Stimulated activated CD4-positive, alpha-beta T cell treated with anti-CD3 and anti-CD28 coated beads, Interleukin-1b, Interleukin-23, amount 100 ng/mL, for 1 hour (primary cell): ENCODE data around the gene CAMSAP1.

Experiments
- DNase-seq, 2 donors: peaks; one replicate each; pipeline ENCODE4 v3.0.0-alpha.2; 2020; ENCODE audit warnings: low read depth in 2 of 2

The CAMSAP1 gene

DNA sequence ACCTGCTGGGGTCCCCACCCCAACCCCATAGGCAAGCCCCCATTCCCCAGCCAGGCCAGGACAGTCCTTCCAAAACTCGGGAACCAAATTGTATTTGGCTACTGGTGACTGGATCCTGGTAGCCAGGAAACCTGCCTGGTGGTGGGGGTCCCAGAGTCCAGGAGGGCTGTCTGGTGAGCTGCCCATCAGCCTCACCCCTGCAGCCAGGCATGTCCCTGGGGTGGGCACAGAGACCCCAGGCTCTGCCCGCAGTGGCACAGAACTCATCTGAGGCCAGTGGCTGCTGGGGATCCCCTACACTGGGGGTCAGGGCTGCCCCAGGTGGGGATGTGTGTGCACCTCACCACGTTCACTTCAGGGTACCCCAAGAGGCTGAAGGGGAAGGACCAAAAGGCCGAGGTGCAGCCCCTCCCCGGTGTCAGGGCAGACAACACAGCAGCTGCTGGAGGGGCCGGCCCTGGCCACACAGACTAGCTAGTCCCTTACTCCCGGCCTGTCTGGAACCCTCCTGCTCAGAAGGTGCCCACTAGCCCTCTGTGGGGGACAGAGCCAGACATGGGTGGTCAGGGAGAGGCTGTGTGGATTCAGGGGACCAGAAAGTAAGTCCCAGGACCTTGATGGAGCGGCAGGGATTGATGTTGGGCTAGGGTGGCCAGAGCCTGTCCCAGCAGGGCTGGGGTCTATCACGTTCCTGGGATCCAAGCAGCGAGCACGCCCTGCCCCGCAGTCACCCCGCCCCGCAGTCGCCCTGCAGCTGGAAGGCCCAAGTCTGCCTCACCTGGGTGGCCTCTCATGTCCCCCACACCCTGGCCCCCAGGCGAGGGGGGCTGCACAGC is 113.9 kb downstream of the CAMSAP1 start:
- no peak for DNase-seq

DNA sequence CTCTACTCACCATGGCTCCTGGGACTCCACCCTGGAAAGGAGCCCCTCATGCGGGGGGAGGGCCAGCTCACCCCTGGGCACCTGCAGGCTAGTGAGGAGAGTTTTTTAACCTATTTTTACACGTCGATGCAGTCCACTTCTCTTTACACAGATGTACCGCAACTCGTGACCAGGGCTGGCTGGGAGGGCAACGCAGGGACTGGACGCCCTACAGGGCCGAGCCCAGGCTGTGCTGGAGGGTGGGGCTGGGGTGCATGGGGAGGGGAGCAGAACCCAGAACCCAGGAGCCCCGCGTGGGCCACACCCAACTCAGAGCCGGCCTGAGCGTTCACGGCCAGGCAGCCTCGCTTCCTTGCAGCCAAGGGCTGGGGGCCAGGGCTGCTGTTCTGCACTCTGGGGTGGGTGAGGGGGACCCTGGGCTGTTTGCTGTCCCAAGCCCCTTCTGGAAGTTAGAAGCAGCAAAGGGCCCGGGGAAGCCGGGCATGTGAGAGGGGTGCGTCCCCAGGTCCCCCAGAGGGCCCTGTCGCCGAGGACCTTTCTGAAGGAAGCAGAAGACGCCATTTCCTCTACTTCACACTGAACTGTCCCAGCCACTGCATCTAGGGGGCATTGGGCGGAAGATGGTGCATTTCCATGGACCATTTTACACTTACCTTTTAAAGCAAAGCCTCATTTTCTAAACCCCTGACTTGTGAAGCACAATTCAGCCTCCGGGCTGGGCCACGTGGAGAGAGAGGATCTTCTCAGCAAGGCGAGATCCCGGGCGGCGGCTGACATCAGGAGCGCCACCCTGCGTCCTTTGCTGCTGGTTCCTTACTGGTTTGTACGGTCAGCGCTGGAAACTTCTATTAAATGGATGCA is 114.8 kb downstream of the CAMSAP1 start:
- no peak for DNase-seq

DNA sequence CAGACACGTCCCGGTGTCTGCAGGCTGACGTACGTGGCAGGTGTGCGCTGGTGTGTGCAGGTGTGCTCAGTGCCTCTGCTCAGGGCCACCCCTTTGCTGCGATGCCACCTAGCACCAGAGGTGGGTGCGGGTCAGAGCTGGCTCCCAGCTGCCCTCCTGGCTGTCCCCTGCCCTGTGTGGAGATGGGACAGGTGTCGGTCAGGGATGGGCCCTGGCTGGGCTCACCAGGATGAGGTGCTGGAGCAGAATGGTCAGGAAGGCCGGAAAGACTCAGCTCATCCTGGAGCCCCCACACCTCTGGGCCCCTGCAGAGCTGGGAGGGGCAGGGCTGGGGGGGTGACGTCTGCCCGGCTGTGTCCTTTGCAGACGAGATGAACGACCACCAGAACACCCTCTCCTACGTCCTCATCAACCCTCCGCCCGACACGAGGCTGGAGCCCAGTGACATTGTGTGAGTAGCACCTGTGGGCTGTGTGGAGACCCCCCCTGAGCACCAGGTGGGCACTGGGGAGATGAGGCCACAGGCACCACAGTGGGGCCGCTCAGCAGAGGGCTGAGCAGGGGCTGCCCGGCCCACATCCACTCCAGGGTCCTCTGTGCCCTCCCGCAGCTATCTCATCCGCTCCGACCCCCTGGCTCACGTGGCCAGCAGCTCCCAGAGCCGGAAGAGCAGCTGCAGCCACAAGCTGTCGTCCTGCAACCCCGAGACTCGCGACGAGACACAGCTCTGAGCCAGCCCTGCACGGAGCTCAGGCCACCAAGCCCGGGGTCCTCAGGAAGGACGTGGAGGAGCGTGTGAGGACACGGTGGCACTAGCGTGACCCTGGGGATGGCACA is 115.7 kb downstream of the CAMSAP1 start:
- no peak for DNase-seq

DNA sequence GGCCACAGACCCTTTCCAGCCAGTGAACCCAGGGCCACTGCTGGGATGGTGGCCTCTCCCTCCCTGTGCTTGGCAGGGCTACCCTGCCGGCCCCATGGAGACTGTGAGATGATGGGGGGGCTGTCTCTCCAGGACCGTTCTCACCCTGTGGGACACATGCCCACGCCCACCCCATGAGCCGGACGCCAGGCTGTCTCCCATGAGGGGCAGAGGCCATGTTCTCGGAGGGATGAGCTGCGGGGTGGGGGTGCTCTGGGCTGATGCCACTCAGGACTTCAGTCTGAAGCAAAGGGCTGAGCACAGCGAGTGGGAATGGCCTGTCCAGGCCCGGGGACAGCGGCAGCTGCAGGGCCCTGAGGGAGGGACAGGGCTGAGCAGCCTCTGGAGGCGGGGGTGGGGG is 116.5 kb downstream of the CAMSAP1 start:
- DNase-seq = no peak

DNA sequence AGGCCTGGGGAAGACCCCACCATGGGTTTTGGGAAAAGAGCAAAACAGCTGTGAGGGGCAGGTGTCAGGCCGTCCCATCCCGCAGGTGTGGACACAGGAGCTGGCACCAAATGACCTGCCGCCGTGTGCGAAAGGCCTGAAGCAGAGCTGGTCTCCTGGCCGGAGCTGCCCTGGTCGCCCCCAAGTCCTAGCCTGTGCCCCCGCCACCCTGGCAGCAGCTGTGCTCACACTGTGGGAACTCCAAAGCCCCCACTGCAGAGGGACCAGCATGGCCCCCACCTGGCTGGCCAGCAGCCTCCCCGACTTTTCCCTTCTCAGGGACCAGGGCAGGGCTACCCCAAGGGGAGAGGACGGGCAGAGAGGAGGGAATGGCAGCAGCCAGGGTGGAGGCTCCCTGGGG is 117.0 kb downstream of the CAMSAP1 start:
- no peak for DNase-seq

DNA sequence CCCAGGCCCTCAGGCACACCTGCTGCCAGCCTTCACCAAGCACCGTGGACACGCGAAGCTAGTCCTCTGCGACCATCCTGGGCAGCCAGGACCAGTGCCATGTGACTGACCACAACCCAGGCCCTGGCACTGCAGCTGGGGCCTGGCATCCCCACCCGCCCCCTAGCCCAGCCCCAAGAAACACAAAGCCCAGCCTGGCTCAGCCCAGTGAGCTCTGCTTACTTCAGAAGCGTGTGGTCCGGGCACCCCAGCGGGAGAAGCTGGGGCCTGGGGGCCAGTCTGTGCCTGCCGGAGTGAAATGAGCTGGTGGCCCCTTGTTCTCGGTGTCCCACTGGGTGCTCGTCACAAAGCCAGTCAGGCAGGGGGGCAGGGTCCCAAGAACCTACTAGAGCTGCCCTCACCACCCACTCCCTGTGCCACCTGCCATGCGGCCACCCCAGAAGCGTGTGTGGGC is 117.5 kb downstream of the CAMSAP1 start:
- no peak for DNase-seq

DNA sequence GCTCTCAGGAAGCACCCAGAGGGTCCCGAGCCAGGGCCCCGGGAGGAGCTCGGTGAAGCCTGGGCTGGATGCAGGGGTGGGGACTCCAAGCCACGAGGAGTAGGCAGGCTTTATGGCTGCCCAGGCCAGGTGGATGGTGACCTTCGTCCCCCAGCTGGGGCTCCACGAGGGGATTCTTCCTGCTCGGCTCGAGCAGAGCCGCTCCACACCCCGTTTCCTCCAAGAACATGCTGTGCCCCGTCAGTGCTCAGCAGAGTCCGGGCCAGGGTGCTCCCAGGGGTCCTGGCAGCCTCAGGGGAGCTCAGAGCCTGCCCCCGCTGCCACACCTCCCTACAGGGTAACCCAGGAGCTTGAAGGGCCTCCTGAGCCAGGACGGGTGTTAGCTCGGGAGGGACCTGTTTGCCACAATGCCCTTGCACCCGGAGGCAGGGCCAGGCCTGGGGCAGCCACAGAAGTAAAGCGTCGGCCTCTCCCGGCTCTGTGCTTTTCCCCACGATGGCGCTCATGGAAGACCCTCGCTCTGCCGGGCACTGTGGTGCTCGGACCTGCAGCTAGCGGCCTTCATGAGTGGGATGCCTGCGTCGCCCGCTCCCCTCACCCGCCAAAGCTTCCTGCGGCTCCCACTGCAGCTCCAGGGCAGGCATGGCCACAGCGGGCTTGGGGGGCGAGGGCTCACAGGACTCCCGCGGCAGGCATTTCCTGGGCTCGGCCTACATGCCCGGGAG is 118.6 kb downstream of the CAMSAP1 start:
- DNase-seq = no peak

DNA sequence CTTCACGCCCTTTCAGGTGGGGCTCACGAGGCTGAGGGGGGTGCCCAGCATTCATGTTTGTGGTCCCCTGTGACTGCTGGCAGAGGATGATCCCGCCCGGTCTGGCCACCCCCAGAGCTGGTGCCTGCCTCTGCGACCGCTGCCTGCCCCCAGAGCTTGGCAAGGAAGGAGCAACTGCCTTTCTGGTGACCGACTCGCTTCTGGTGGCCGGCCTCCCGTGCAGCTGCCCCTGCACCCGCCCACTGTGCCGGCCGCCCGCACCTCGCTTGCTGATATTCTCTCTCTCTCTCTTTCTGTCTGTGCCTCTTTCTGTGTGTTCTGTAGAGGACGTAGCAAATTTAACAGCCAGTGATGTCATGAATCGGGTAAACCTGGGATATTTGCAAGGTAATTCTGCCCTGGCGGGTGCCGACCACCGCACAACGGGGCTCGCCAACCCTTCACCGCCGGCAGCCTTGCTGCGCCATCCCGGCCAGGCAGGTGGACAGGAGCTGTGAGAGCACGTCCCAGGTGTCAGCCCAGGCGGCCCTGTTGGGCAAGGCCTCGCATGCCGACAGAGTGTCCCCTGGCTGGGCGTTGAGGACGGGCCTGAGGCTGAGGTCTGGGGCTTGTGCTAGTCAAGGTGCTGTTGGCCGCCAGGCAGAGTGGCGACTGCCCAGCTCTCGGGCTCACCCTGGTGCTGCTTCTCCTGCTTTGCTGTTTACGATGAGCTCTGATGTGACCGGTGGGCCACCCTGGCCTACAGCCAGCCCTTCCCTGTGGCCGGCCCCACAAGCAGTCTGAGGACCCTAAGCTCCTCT is 119.4 kb downstream of the CAMSAP1 start:
- DNase-seq = no peak

DNA sequence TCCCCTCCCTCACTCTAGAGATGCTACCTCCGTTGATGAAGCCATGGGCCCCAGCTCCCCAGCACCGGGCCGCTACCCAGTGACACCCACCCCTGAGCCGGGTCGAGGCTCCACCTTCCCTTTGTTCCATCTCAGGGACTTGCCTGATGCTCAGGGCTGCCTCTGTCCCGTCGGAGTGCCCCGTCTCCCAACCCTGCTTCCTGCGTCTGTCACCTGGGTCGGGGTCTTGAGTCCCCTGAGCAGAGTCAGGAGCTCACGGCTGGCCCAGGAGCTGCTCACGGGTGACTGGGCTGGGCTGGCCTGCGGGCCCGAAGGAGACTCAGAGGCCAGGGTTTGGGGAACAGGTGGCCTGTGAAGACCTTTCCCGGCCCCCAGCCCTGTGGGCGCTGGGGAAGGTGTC is 120.0 kb downstream of the CAMSAP1 start:
- no peak for DNase-seq

DNA sequence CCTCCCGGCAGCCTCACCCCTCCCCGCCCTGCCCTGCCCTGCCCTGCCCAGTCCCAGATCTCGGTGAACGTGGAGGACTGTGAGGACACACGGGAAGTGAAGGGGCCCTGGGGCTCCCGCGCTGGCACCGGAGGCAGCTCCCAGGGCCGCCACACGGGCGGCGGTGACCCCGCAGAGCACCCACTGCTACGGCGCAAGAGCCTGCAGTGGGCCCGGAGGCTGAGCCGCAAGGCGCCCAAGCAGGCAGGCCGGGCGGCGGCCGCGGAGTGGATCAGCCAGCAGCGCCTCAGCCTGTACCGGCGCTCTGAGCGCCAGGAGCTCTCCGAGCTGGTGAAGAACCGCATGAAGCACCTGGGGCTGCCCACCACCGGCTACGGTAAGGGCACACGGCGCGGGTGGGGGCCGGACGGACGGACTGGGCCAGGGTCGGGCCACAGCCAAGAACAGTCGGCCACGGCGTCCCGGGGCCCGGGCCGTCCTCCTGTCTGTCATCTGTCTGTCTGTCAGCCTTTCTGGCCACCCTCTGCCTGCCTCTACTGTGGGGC is 121.1 kb downstream of the CAMSAP1 start:
- DNase-seq = no peak

DNA sequence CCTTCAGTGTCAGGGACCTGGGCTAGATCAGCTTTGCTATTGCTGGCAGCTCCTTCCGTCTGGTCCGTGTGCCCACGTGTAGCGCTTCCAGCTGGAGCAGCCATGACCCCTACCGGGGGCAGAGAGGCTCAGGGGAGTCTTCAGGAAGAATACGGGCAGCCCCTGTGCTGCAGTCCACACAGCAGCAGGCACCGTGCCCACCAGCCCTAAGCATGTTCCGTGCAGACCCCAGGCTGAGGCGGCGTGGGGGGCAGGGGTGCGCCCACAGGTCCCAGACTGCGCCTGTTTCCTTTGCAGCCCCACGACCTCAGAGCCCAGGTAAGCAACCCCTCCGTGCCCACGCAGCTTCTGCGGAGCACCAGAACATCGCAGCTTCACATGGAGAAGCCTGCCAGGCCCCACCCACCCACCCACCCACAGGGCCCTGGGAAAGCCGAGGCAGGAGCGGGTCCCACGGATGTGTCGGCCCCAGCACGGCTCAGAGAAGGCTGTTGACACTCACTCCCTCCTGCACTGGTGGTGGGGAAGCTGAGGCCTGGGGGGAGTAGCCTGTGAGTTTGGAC is 122.3 kb downstream of the CAMSAP1 start:
- no peak for DNase-seq

DNA sequence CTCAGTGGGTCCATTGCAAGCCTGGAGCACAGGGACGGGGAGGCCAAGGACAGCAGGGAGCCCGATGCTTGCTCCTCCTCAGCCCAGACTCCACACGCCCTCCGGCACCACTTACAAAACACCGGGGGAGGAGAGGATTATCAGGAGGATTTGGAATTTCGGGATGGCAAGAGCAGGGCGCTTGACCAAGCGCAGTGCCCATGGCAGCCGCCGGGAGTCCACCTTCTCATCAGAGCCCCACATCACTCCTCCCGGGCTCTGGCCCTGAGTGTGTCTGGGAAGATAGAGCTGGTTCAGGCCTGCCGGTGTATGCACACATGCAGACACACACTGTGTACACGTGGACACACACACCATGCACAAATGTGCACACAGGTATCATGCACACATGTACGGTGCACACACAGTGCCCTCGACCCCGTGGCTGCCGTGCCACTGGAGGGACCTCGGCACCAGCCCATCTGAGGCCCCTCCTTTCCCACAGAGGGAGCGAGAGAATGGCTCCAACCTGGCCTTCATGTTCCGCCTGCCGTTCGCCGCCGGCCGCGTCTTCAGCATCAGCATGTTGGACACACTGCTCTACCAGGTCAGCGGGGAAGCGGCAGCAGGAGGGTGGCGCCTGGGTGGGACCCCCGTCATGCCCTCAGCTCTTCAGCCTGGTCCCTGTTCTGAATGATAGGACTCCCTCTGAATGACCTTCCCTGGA is 123.7 kb downstream of the CAMSAP1 start:
- DNase-seq = no peak

DNA sequence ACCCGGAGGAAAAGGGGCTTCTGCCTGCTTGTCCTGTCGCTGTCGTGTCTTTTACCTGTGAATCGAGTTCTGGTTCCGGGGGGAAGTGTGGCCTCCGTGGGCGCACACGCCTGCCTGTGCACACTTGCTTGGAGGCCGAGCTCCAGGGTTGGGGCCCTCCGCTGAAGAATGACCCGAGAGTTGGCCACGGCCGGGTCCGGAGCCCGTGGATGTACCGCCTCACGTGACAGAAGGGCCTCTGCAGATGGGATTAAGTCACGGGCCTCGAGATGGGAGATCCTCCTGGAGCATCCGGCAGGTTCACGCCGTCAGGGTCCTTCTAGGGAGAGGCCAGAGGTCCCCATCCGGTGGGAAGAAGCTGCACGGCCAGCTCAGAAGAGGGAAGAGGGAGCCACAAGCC is 124.4 kb downstream of the CAMSAP1 start:
- no peak for DNase-seq

DNA sequence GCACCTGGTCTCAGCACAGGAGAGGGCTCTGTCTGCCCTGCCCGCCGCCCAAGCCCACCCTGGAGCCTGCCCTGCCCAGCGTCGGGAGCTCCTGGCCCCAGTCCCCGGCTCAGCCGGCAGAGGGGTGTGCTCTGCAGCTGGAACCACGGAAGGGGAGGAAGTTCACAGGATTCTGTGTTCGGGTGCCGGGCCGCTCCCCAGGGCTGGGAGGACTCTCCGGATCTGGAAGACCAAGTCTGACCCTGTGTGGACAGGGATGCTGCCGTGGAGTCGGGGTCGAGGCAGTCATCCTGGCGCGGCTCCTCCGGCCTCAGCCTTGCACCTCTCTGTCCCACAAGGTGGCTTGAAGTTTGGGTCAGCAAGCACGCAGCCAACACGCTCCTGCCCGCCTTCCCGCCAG is 126.7 kb downstream of the CAMSAP1 start:
- no peak for DNase-seq

DNA sequence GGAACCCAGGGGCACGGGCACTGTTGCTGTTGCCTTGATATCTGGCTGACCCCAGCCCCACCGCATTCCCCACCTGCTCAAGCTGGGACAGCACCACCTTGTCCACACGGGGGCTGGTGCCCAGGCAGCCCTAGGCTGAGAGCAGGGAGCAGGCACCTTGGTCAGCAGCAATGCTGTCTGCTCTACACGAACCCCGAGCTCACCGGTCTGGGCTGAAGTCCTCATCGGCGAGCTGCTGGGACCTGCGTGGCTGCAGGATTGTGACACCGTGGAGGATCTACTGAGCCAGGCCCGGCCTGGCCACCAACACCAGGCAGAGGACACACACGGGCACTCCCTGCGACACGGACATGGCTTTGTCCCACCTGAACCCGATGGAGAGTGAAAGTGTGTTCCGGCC is 127.3 kb downstream of the CAMSAP1 start:
- DNase-seq = no peak

DNA sequence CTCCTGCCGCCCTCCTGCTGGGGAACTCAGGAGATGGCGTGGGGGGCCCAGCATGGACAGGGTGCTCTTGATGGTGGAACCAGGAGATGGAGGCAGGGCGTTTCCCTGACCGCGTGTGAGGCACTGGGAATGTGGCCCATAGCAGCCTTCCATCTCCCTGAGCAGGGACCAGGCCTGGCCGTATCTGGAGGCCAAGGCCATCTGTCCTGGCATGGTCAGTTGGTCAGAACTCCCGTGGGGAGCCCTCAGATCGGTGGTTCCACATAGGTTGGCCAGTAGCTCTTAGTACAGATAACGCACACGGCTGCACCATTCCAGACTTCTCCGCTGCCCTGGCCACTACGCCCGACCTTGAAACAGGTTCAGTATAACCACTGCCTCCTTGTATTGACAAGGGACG is 127.8 kb downstream of the CAMSAP1 start:
- no peak for DNase-seq

DNA sequence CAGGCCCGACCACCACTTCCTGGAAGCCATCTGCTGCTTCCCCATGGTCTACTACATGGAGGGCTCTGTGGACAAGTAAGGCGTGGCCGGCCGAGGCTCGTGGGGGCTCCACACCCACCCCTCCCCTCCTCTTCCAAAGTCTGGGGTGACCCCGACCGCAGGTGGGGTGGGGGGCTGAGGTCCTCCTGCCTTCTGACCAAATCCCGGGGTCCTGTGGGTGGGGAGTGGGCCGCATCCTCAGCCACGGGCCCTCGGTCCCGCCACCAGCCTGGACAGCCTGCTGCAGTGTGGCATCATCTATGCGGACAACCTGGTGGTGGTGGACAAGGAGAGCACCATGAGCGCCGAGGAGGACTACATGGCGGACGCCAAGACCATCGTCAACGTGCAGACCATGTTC is 128.9 kb downstream of the CAMSAP1 start:
- no peak for DNase-seq

DNA sequence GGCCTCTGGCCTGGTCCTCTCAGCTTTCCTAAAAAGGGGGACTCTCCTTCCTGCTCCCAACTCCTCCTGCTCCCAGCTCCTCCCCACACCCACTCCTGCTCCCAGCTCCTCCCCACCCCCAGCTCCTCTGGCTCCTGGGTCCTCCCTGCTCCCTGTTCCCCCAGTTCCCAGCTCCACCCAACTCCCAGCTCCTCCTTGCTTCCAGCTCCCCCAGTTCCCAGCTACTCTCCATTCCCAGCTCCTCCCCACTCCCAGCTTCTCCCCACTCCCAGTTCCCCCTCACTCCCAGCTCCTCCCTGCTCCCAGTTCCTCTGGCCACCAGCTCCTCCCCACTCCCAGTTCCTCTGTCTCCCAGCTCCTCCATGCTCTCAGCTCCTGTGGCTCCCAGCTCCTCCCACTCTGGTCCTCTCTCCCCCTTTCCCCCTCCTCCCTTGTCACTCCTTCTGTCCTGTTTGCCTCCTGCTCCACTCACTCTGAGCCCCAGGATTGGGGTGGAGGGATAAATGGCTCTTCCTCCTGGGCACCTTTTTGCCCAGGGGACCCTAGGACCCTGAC is 129.6 kb downstream of the CAMSAP1 start:
- DNase-seq = no peak
